GM18508 (cell line): ENCODE measurements around the gene XXYLT1.
"Not testable (repeated sequence)": the region's sequence is repeated elsewhere in the genome, so short reads cannot be mapped to it uniquely, and the experiment has no call there.

Experiments used
- ATAC-seq: cut with Tn5 transposase; IDR thresholded peaks from one replicate; pipeline ENCODE4 v1.9.1; 2021; ENCODE audit warnings: moderate number of reproducible peaks; ENCODE audit not compliant: insufficient read depth, unreplicated experiment

Gene XXYLT1

GRCh38 chr3:195038161-195038560, 232.8 kb downstream of the XXYLT1 start:
- ATAC-seq: no peak

GRCh38 chr3:195037586-195037985, 233.4 kb downstream of the XXYLT1 start:
- ATAC-seq: not testable (repeated sequence)

GRCh38 chr3:195036974-195037373, 234.0 kb downstream of the XXYLT1 start:
- ATAC-seq: no peak

- ATAC-seq: no peak
Observed at GRCh38 chr3:195036574-195036973, 234.4 kb downstream of the XXYLT1 start.

GRCh38 chr3:195036203-195036505, 234.8 kb downstream of the XXYLT1 start:
- no peak for ATAC-seq

GRCh38 chr3:195035345-195036202, 235.4 kb downstream of the XXYLT1 start:
- ATAC-seq: no peak

- ATAC-seq: no peak
Observed at GRCh38 chr3:195034541-195034940, 236.4 kb downstream of the XXYLT1 start.

GRCh38 chr3:195034101-195034500, 236.9 kb downstream of the XXYLT1 start:
- ATAC-seq: no peak

- no peak for ATAC-seq
Observed at GRCh38 chr3:195033531-195034091, 237.3 kb downstream of the XXYLT1 start.

- ATAC-seq: no peak
Observed at GRCh38 chr3:195032955-195033354, 238.0 kb downstream of the XXYLT1 start.

GRCh38 chr3:195032106-195032759, 238.7 kb downstream of the XXYLT1 start:
- ATAC-seq: no peak

- ATAC-seq: no peak
Observed at GRCh38 chr3:195031574-195032003, 239.4 kb downstream of the XXYLT1 start.

- ATAC-seq: no peak
Observed at GRCh38 chr3:195030791-195031321, 240.1 kb downstream of the XXYLT1 start.

- ATAC-seq: no peak
Observed at GRCh38 chr3:195028877-195029606, 241.9 kb downstream of the XXYLT1 start.

GRCh38 chr3:195025884-195026200, 245.1 kb downstream of the XXYLT1 start:
- ATAC-seq: no peak

- ATAC-seq: no peak
Observed at GRCh38 chr3:195025056-195025883, 245.7 kb downstream of the XXYLT1 start.

GRCh38 chr3:195023989-195024388, 247.0 kb downstream of the XXYLT1 start:
- ATAC-seq: no peak

- ATAC-seq: no peak
Observed at GRCh38 chr3:195023576-195023975, 247.4 kb downstream of the XXYLT1 start.

GRCh38 chr3:195021692-195022091, 249.3 kb downstream of the XXYLT1 start:
- ATAC-seq: no peak

- no peak for ATAC-seq
Observed at GRCh38 chr3:195020921-195021320, 250.0 kb downstream of the XXYLT1 start.
